CD8-positive, alpha-beta memory T cell (primary cell): Measurements from ENCODE around the gene VWF. TPM values are rescaled to one million over a fixed set of nuclear protein-coding genes. Genes with fewer than 3 reads are reported as not detected.

ENCODE experiments used
- CTCF ChIA-PET: fragments of 350-600 bp; sonication (Branson Sonifier 250); formaldehyde crosslinking; loops from one replicate; lab custom pipeline; 2021; ENCODE audit warnings: antibody characterized with exemption; lab: Charles Lee
- POLR2A ChIA-PET: fragments of 350-600 bp; sonication (Branson Sonifier 250); formaldehyde crosslinking; loops from one replicate; lab custom pipeline; 2021; ENCODE audit warnings: antibody characterized with exemption; lab: Charles Lee
- DNase-seq, 5 donors: peaks; one replicate each; pipeline versions ENCODE4 v3.0.0 to v3.0.0-alpha.2; 2020 to 2022; ENCODE audit warnings: mixed read lengths in 1 of 5
- H3K27ac ChIP-seq: one replicate; pipeline ENCODE4 v1.7.0; 2013; ENCODE audit warnings: low read depth, mild to moderate bottlenecking, low read length, moderate library complexity
- H3K27me3 ChIP-seq: 2 replicates; pipeline ENCODE4 v1.7.0; 2013; ENCODE audit warnings: low read length, mild to moderate bottlenecking; ENCODE audit not compliant: insufficient read depth, poor library complexity, severe bottlenecking
- H3K36me3 ChIP-seq: 2 replicates; pipeline ENCODE4 v1.7.0; 2013; ENCODE audit warnings: mild to moderate bottlenecking, low read length, moderate library complexity; ENCODE audit not compliant: insufficient read depth
- H3K4me1 ChIP-seq: 2 replicates; pipeline ENCODE4 v1.7.0; 2013; ENCODE audit warnings: mild to moderate bottlenecking, low read length, moderate library complexity; ENCODE audit not compliant: insufficient read depth
- H3K4me3 ChIP-seq: 2 replicates; pipeline ENCODE4 v1.7.0; 2013; ENCODE audit warnings: mild to moderate bottlenecking, low read length
- H3K9me3 ChIP-seq: 2 replicates; pipeline ENCODE4 v1.7.0; 2013; ENCODE audit warnings: mild to moderate bottlenecking, low read length
- H3K27ac Mint-ChIP-seq, 8 donors: one replicate each; pipeline ENCODE4 v1.8.0; 2020 to 2021; ENCODE audit warnings: mixed read lengths in 8 of 8, mild to moderate bottlenecking in 6 of 8, inconsistent platforms in 3 of 8, moderate library complexity in 3 of 8
- H3K27me3 Mint-ChIP-seq, 2 donors: one replicate each; pipeline ENCODE4 v1.8.0; 2020 to 2021; ENCODE audit warnings: mixed read lengths in 2 of 2, mild to moderate bottlenecking in 1 of 2, moderate library complexity in 1 of 2
- H3K36me3 Mint-ChIP-seq, 3 donors: one replicate each; pipeline ENCODE4 v1.8.0; 2020 to 2021; ENCODE audit warnings: mixed read lengths in 3 of 3, inconsistent platforms in 1 of 3, mild to moderate bottlenecking in 1 of 3
- H3K4me1 Mint-ChIP-seq, 3 donors: one replicate each; pipeline ENCODE4 v1.8.0; 2020 to 2021; ENCODE audit warnings: mixed read lengths in 3 of 3, inconsistent platforms in 1 of 3, mild to moderate bottlenecking in 1 of 3
- H3K4me3 Mint-ChIP-seq, 7 donors: one replicate each; pipeline ENCODE4 v1.8.0; 2020 to 2021; ENCODE audit warnings: mixed read lengths in 7 of 7, mild to moderate bottlenecking in 6 of 7, moderate library complexity in 4 of 7, inconsistent platforms in 2 of 7
- H3K9me3 Mint-ChIP-seq, 5 donors: one replicate each; pipeline ENCODE4 v1.8.0; 2020 to 2022; ENCODE audit warnings: mixed read lengths in 5 of 5, mild to moderate bottlenecking in 3 of 5, moderate library complexity in 2 of 5, inconsistent platforms in 1 of 5
- polyA plus RNA-seq: library from polyadenylated mRNA; unstranded; fragments of 300-500 nt; fragmentation: Illumina TruSeq; gene quantifications from one replicate; pipeline ENCODE4 v1.2.3, GENCODE V29; 2021
- total RNA-seq, 2 experiments: library from RNA; stranded (reverse); gene quantifications; one replicate each; pipeline ENCODE4 v1.2.3, GENCODE V29; 2021

VWF gene
- total and polyA plus RNA-seq, 3 experiments from 2014 or later: 0.02 TPM; not detected in 2

- no peaks in the 10 kb centered on the region for H3K27me3 ChIP-seq
- CTCF ChIA-PET: no interaction called here
These were observed 40.1 kb downstream of the VWF start for GRCh38 chr12:6084261-6084968.

GRCh38 chr12:6083601-6084000, 40.9 kb downstream of the VWF start:
- Mint-ChIP-seq H3K4me3 (no peak overlapping the region), H3K9me3 (no peaks in the 10 kb centered on the region), H3K4me1 (no peaks in the 10 kb centered on the region), H3K27me3 (peaks cover 14 to 44% of the 10 kb centered on the region in 2 donors), H3K27ac (no peak overlapping the region), H3K36me3 (no peaks in the 10 kb centered on the region)
- CTCF ChIA-PET: no interaction called here
- no peaks in the 10 kb centered on the region for H3K36me3 ChIP-seq
- no peaks in the 10 kb centered on the region for H3K4me1 ChIP-seq
- no peaks in the 10 kb centered on the region for H3K9me3 ChIP-seq
- H3K27ac ChIP-seq: no peak overlapping the region
- no peak overlapping the region for H3K4me3 ChIP-seq
- DNase-seq: no peak
- H3K27me3 ChIP-seq: no peaks in the 10 kb centered on the region
- POLR2A ChIA-PET: no interaction called here

More at GRCh38 chr12:6084261-6084968, 40.1 kb downstream of the VWF start:
- Mint-ChIP-seq H3K27ac (no peak overlapping the region), H3K4me1 (no peaks in the 10 kb centered on the region), H3K9me3 (no peaks in the 10 kb centered on the region), H3K36me3 (no peaks in the 10 kb centered on the region), H3K27me3 (peaks cover 11 to 45% of the 10 kb centered on the region in 2 donors), H3K4me3 (no peak overlapping the region)
- Histone ChIP-seq H3K36me3 (no peaks in the 10 kb centered on the region), H3K4me3 (no peak overlapping the region), H3K27ac (no peak overlapping the region), H3K4me1 (no peaks in the 10 kb centered on the region), H3K9me3 (no peaks in the 10 kb centered on the region)
- POLR2A ChIA-PET: no interaction called here
- no peak for DNase-seq

DNA sequence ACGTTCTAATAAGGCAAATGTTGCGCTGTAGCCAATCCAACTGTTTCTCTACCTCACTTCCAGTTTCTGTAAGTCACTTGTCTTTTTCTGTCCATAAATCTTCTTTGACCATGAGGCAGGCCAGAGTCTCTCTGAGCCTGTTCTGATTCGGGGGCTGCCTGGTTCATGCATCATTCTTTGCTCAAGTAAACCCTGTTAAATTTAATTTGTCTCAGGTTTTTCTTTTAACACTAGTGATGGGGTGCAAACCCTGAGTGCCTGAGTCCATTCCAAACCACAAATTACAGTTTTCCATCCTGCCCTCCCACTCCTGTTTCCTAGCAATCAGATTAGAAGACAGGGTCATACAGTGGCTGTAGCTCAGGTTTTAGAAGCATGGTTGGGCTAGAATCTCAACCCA, 41.9 kb downstream of the VWF start:
- Mint-ChIP-seq H3K9me3 (no peaks in the 10 kb centered on the region), H3K4me3 (no peak overlapping the region), H3K27ac (peak overlapping the region in 1 of 8 donors; percentile 0), H3K36me3 (no peaks in the 10 kb centered on the region), H3K27me3 (peaks cover 22 to 50% of the 10 kb centered on the region in 2 donors), H3K4me1 (no peaks in the 10 kb centered on the region)
- Histone ChIP-seq H3K27ac (no peak overlapping the region), H3K4me3 (no peak overlapping the region), H3K27me3 (no peaks in the 10 kb centered on the region), H3K36me3 (no peaks in the 10 kb centered on the region), H3K4me1 (no peaks in the 10 kb centered on the region), H3K9me3 (no peaks in the 10 kb centered on the region)
- DNase-seq: no peak
- ChIA-PET CTCF (no interaction called here), POLR2A (no interaction called here)

DNA sequence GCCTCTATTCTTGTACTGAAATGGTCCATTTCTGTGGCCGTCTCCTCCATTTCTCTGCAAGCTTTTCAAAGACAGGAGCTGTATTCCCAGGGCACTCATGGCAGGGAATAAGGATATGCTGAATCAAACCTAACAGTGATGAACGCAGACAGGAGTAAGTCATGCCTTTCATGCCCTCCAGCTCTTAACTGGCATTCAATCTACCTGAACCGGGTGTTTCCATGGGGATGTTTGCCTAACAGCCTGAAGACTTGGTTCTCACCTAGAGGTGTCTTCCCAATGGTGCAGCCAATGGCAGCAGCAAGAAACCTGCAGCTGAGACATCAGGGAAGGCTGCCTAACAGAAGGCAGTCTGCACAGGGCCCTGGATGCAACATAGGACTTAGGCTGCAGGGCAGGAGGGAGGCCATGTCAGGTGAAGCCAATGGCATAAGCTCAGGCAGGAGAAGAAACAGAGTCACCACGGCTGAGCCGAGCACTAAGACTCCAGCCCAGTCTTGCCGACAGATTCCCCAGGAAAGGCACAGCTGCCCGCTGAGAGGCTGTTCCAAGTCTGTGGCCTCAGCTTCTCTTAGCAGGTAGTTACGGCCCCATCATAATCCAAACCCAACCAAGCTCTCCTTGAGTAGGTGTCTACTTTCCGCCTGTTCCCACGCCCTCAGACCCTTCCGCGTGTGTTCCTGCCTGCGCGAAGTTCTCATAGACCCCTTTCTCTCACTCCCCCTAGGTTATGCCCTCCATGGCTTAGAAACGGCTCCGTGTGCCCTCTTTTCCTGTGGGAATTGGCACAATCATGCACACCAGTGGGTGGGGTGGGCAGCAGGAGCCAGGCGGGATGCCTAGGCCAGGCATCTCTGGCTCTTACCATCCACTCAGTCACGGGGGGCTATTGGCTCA, 44.1 kb downstream of the VWF start:
- Mint-ChIP-seq H3K27ac (peak overlapping the region in 1 of 8 donors; percentile 61), H3K9me3 (no peaks in the 10 kb centered on the region), H3K27me3 (peaks cover 25 to 55% of the 10 kb centered on the region in 2 donors), H3K4me3 (no peak overlapping the region), H3K4me1 (peaks cover 8 to 10% (median 10%) of the 10 kb centered on the region in 3 donors), H3K36me3 (peaks cover 0 to 3% (median 0%) of the 10 kb centered on the region in 3 donors)
- no peak for DNase-seq
- no peaks in the 10 kb centered on the region for H3K36me3 ChIP-seq
- peaks cover 11% of the 10 kb centered on the region for H3K27me3 ChIP-seq
- H3K4me3 ChIP-seq: no peak overlapping the region
- ChIA-PET POLR2A (no interaction called here), CTCF (no interaction called here)
- H3K4me1 ChIP-seq: peaks cover 6% of the 10 kb centered on the region
- no peak overlapping the region for H3K27ac ChIP-seq
- H3K9me3 ChIP-seq: no peaks in the 10 kb centered on the region

- no peak for DNase-seq
- no peak overlapping the region for H3K4me3 ChIP-seq
- Mint-ChIP-seq H3K27ac (no peak overlapping the region), H3K4me1 (peaks cover 20 to 24% (median 24%) of the 10 kb centered on the region in 3 donors), H3K9me3 (no peaks in the 10 kb centered on the region), H3K27me3 (peaks cover 30 to 57% of the 10 kb centered on the region in 2 donors), H3K4me3 (no peak overlapping the region), H3K36me3 (peaks cover 0 to 3% (median 0%) of the 10 kb centered on the region in 3 donors)
- no peaks in the 10 kb centered on the region for H3K36me3 ChIP-seq
- CTCF ChIA-PET: no interaction called here
- H3K27me3 ChIP-seq: peaks cover 14% of the 10 kb centered on the region
- no peak overlapping the region for H3K27ac ChIP-seq
- POLR2A ChIA-PET: no interaction called here
- no peaks in the 10 kb centered on the region for H3K9me3 ChIP-seq
- H3K4me1 ChIP-seq: peaks cover 16% of the 10 kb centered on the region
These were observed 45.9 kb downstream of the VWF start for GRCh38 chr12:6078398-6079096.

DNA sequence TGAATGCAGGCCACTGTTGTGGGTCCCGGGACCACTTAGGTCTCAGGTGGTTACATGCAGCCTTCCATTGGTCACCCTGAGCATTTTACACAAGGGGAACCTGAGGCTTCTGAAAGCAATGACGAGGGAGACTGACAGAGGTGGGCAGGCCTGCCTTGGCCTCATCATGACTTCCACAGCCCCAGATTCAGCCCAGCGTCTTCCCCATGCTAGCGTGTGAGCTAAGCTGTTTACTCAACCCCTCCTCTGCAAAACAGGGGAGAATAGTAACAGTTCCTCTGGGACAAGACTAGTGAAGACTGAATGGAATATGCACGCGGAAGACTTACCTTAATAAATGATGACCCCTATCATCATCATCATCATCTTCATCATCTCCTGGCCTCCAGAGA, 46.8 kb downstream of the VWF start:
- POLR2A ChIA-PET: no interaction called here
- peaks cover 20 to 24% (median 24%) of the 10 kb centered on the region in 3 donors for H3K4me1 Mint-ChIP-seq
- CTCF ChIA-PET: no interaction called here

GRCh38 chr12:6076776-6077691, 47.4 kb downstream of the VWF start:
- no peaks in the 10 kb centered on the region for H3K36me3 ChIP-seq
- H3K4me1 ChIP-seq: peaks cover 16% of the 10 kb centered on the region
- no peak overlapping the region for H3K4me3 ChIP-seq
- peaks cover 0 to 3% (median 0%) of the 10 kb centered on the region in 3 donors for H3K36me3 Mint-ChIP-seq
- POLR2A ChIA-PET: no interaction called here
- no peaks in the 10 kb centered on the region for H3K9me3 Mint-ChIP-seq
- no peak overlapping the region for H3K27ac ChIP-seq
- H3K9me3 ChIP-seq: no peaks in the 10 kb centered on the region
- no peak for DNase-seq
- no peak overlapping the region for H3K27ac Mint-ChIP-seq
- H3K27me3 Mint-ChIP-seq: peaks cover 30 to 63% of the 10 kb centered on the region in 2 donors
- CTCF ChIA-PET: no interaction called here
- H3K4me3 Mint-ChIP-seq: no peak overlapping the region
- peaks cover 20 to 24% (median 24%) of the 10 kb centered on the region in 3 donors for H3K4me1 Mint-ChIP-seq
- H3K27me3 ChIP-seq: peaks cover 14% of the 10 kb centered on the region

More for the DNA sequence above, 46.8 kb downstream of the VWF start:
- H3K36me3 Mint-ChIP-seq: peaks cover 0 to 3% (median 0%) of the 10 kb centered on the region in 3 donors
- H3K9me3 Mint-ChIP-seq: no peaks in the 10 kb centered on the region
- DNase-seq: no peak
- no peak overlapping the region for H3K27ac Mint-ChIP-seq
- Histone ChIP-seq H3K4me3 (no peak overlapping the region), H3K27ac (no peak overlapping the region), H3K4me1 (peaks cover 16% of the 10 kb centered on the region), H3K27me3 (peaks cover 14% of the 10 kb centered on the region), H3K9me3 (no peaks in the 10 kb centered on the region), H3K36me3 (no peaks in the 10 kb centered on the region)
- peaks cover 30 to 57% of the 10 kb centered on the region in 2 donors for H3K27me3 Mint-ChIP-seq
- H3K4me3 Mint-ChIP-seq: no peak overlapping the region
